IMR-90 (cell line): Measurements from ENCODE around the gene SELP. TPM values are rescaled to one million over a fixed set of nuclear protein-coding genes. Genes with fewer than 3 reads are reported as not detected.

Experiments used
- ATAC-seq: fragments of 200-7000 bp; cut with Tn5 transposase; 2 replicates; pipeline ENCODE4 v1.9.1; 2020; ENCODE audit warnings: low read depth, mild to moderate bottlenecking, moderate library complexity
- BruUV-seq: library from RNA; stranded (reverse); fragments of 400-500 nt; replicated peaks from 2 replicates; lab custom pipeline; 2021; lab: Mats Ljungman, UMichigan
- CTCF ChIA-PET: fragments of 300-600 bp; formaldehyde crosslinking; extraction: SDS; loops from one replicate; lab custom pipeline; 2021; ENCODE audit warnings: antibody characterized with exemption; lab: Yijun Ruan, JAX
- POLR2A ChIA-PET: fragments of 300-600 bp; sonication (Branson Sonifier 250); formaldehyde crosslinking; loops from one replicate; lab custom pipeline; 2022; ENCODE audit warnings: antibody characterized with exemption; ENCODE audit not compliant: unreplicated experiment; lab: Charles Lee
- DNase-seq: peaks from one replicate; pipeline ENCODE4 v3.0.0; 2013
- H2AFZ ChIP-seq: replicated peaks from 2 replicates; pipeline ENCODE3; 2013; ENCODE audit warnings: low read length, mild to moderate bottlenecking; ENCODE audit not compliant: poor library complexity
- H2AK5ac ChIP-seq: 2 replicates; pipeline ENCODE4 v1.6.1; 2013; ENCODE audit warnings: low read depth, low read length, inconsistent platforms
- H2AK9ac ChIP-seq: replicated peaks from 2 replicates; pipeline ENCODE3; 2013; ENCODE audit warnings: mild to moderate bottlenecking, low read depth, low read length, moderate library complexity; ENCODE audit not compliant: poor library complexity
- H2BK120ac ChIP-seq: 2 replicates; pipeline ENCODE4 v1.6.1; 2013; ENCODE audit warnings: low read depth, low read length, inconsistent platforms
- H2BK15ac ChIP-seq: 3 replicates; pipeline ENCODE4 v1.6.1; 2013; ENCODE audit warnings: low read depth, low read length, inconsistent platforms
- H2BK20ac ChIP-seq: 2 replicates; pipeline ENCODE4 v1.6.1; 2013; ENCODE audit warnings: low read depth, mild to moderate bottlenecking, inconsistent platforms, low read length, moderate library complexity
- H2BK5ac ChIP-seq: 2 replicates; pipeline ENCODE4 v1.6.1; 2013; ENCODE audit warnings: mild to moderate bottlenecking, low read depth, low read length, inconsistent platforms; ENCODE audit not compliant: poor library complexity, severe bottlenecking
- H3K14ac ChIP-seq: replicated peaks from 2 replicates; pipeline ENCODE4 v1.6.1; 2013; ENCODE audit warnings: low read depth, low read length, inconsistent platforms
- H3K18ac ChIP-seq: 2 replicates; pipeline ENCODE4 v1.6.1; 2013; ENCODE audit warnings: low read depth, low read length, control low read depth
- H3K23ac ChIP-seq: 2 replicates; pipeline ENCODE4 v1.6.1; 2013; ENCODE audit warnings: low read depth, low read length, inconsistent platforms
- H3K27ac ChIP-seq: 2 replicates; pipeline ENCODE4 v1.5.1; 2013; ENCODE audit warnings: mild to moderate bottlenecking, control low read depth, low read length; ENCODE audit not compliant: insufficient read depth
- H3K27me3 ChIP-seq: 2 replicates; pipeline ENCODE4 v1.6.1; 2013; ENCODE audit warnings: low read length; ENCODE audit not compliant: control insufficient read depth, insufficient read depth
- H3K36me3 ChIP-seq: 2 replicates; pipeline ENCODE4 v1.6.1; 2013; ENCODE audit warnings: low read length, mixed read lengths; ENCODE audit not compliant: control insufficient read depth, insufficient read depth
- H3K4ac ChIP-seq: 2 replicates; pipeline ENCODE4 v1.6.1; 2013; ENCODE audit warnings: low read depth, low read length, inconsistent platforms
- H3K4me1 ChIP-seq: 2 replicates; pipeline ENCODE4 v1.6.1; 2013; ENCODE audit warnings: low read length, mixed read lengths; ENCODE audit not compliant: control insufficient read depth, insufficient read depth
- H3K4me2 ChIP-seq: 2 replicates; pipeline ENCODE4 v1.6.1; 2013; ENCODE audit warnings: low read depth, mild to moderate bottlenecking, control low read depth, low read length, moderate library complexity
- H3K4me3 ChIP-seq: 2 replicates; pipeline ENCODE4 v1.5.1; 2013; ENCODE audit warnings: low read depth, mild to moderate bottlenecking, control low read depth, low read length, moderate library complexity; ENCODE audit not compliant: insufficient read depth
- H3K56ac ChIP-seq: 2 replicates; pipeline ENCODE4 v1.6.1; 2013; ENCODE audit warnings: low read length, inconsistent platforms; ENCODE audit not compliant: insufficient read depth; ENCODE audit errors: extremely low read depth
- H3K79me1 ChIP-seq, 2 experiments: 2 replicates each; pipeline ENCODE4 v1.6.1; 2013; ENCODE audit warnings: low read length in 2 of 2, inconsistent platforms in 1 of 2, low read depth in 1 of 2
- H3K9ac ChIP-seq: 2 replicates; pipeline ENCODE4 v1.6.1; 2013; ENCODE audit warnings: low read depth, low read length, control low read depth
- H3K9me1 ChIP-seq: 2 replicates; pipeline ENCODE4 v1.6.1; 2013; ENCODE audit warnings: low read length, inconsistent platforms; ENCODE audit not compliant: insufficient read depth
- H3K9me3 ChIP-seq: 2 replicates; pipeline ENCODE4 v1.6.1; 2013; ENCODE audit warnings: low read length; ENCODE audit not compliant: control insufficient read depth, insufficient read depth
- H4K20me1 ChIP-seq: 2 replicates; pipeline ENCODE4 v1.6.1; 2013; ENCODE audit warnings: low read length, inconsistent platforms; ENCODE audit not compliant: insufficient read depth
- H4K5ac ChIP-seq: 2 replicates; pipeline ENCODE4 v1.6.1; 2013; ENCODE audit warnings: mild to moderate bottlenecking, low read depth, low read length, control low read depth
- H4K8ac ChIP-seq, 2 experiments: 2 replicates each; pipeline ENCODE4 v1.6.1; 2013; ENCODE audit warnings: low read depth in 2 of 2, low read length in 2 of 2, control low read depth in 1 of 2, inconsistent platforms in 1 of 2
- H4K91ac ChIP-seq: 2 replicates; pipeline ENCODE4 v1.6.1; 2013; ENCODE audit warnings: low read depth, low read length, inconsistent platforms; ENCODE audit not compliant: insufficient read depth
- CEBPB ChIP-seq: IDR thresholded peaks from 2 replicates; pipeline ENCODE4 v1.6.1; 2012; ENCODE audit warnings: low read depth, low read length, improper control_type of control experiment
- MAFK ChIP-seq: IDR thresholded peaks from 2 replicates; pipeline ENCODE4 v1.6.1; 2012; ENCODE audit warnings: low read depth, low read length, improper control_type of control experiment
- MAZ ChIP-seq: IDR thresholded peaks from 2 replicates; pipeline ENCODE4 v1.6.1; 2012; ENCODE audit warnings: low read depth, mild to moderate bottlenecking, low read length, improper control_type of control experiment, moderate library complexity, borderline replicate concordance
- POLR2A ChIP-seq: IDR thresholded peaks from 2 replicates; pipeline ENCODE4 v1.6.1; 2012; ENCODE audit warnings: mild to moderate bottlenecking, low read depth, low read length
- RAD21 ChIP-seq: IDR thresholded peaks from 2 replicates; pipeline ENCODE4 v1.6.1; 2012; ENCODE audit warnings: low read length, improper control_type of control experiment
- RFX5 ChIP-seq: IDR thresholded peaks from 2 replicates; pipeline ENCODE4 v1.8.0; 2012; ENCODE audit warnings: low read depth, mild to moderate bottlenecking, low read length, moderate library complexity
- SMC3 ChIP-seq: fragments of 150-350 bp; IDR thresholded peaks from 2 replicates; pipeline ENCODE4 v1.6.1; 2016; ENCODE audit warnings: low read depth, mild to moderate bottlenecking, antibody characterized with exemption, low read length, moderate library complexity
- WGBS, 2 experiments: methylation state at CpG; one replicate each; pipeline versions ENCODE4 v1.1.5 to v1.1.7; 2013; ENCODE audit warnings: missing lambda C conversion rate in 2 of 2; ENCODE audit not compliant: insufficient read length in 1 of 2; ENCODE audit errors: extremely low coverage in 2 of 2; 5-methylcytosine and 5-hydroxymethylcytosine counted together
- dilution Hi-C: fragments of 300-500 bp; cut with HindIII; formaldehyde crosslinking; loops from one replicate; pipeline ENCODE4 v1.14.3; 2018; ENCODE audit warnings: low sequenced_read_pairs; ENCODE audit not compliant: unreplicated experiment
- in situ Hi-C: fragments of 300-500 bp; cut with MboI; formaldehyde crosslinking; loops from 3 replicates; pipeline ENCODE4 v1.14.3; 2019; ENCODE audit warnings: low sequenced_read_pairs, inconsistent platforms, mixed read lengths
- intact Hi-C: fragments of 100-400 bp; cut with micrococcal nuclease; formaldehyde crosslinking; loops from 2 replicates; pipeline ENCODE4 v1.10.0; 2022
- polyA plus RNA-seq, 3 experiments: library from polyadenylated mRNA; depleted of rRNA; stranded (reverse); fragments of >200 nt; gene quantifications; 2 replicates each; pipeline ENCODE4 v1.2.3, GENCODE V29; 2012; ENCODE audit warnings: low replicate concordance in 1 of 3
- total RNA-seq: library from RNA; depleted of rRNA; stranded (reverse); fragments of >200 nt; gene quantifications from 2 replicates; pipeline ENCODE4 v1.2.3, GENCODE V29; 2012
- TF ChIP-seq, protein P1 (sequence below): fragments of 150-350 bp; IDR thresholded peaks from 2 replicates; pipeline ENCODE4 v1.6.1; 2016; ENCODE audit warnings: low read depth, mild to moderate bottlenecking, low read length, moderate library complexity, borderline replicate concordance

SELP gene
- total and polyA plus RNA-seq, 2 of the 4 experiments (the other 2 are of a cell fraction), result not detected

DNA sequence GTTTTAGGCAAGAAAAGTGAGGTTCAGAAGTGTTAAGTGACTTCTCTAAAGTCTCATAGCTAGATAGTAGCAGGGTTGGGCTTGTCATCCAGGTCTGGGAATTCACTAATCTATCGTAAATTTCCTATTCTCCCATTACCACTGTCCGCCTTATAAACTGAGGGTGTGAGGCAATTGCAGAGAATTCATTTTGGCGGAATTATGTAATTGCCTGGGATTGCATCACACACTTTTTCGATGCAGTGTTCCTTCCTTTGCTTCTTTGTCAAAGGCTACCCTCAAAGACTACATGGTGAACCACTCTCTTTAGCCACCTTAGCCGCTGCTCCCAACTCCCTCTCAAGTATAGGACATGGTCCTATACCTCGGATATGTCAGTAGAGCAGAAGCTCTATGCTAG lies 19.1 kb downstream of the SELP start:
- Histone ChIP-seq H3K9me1 (no peaks in the 10 kb centered on the region), H2BK15ac (no peak overlapping the region), H4K8ac (no peak overlapping the region), H3K79me1 (no peaks in the 10 kb centered on the region), H2BK120ac (no peak overlapping the region), H3K27me3 (no peaks in the 10 kb centered on the region), H2AK9ac (no peak overlapping the region), H3K4me1 (no peaks in the 10 kb centered on the region), H3K4me2 (no peak overlapping the region), H3K56ac (no peak overlapping the region), H3K36me3 (no peaks in the 10 kb centered on the region), H3K4me3 (no peak overlapping the region), H4K5ac (no peak overlapping the region), H3K9me3 (no peaks in the 10 kb centered on the region), H2AFZ (no peak overlapping the region), H2AK5ac (no peak overlapping the region), H4K20me1 (no peaks in the 10 kb centered on the region), H3K14ac (no peak overlapping the region), H3K27ac (no peak overlapping the region), H3K9ac (no peak overlapping the region), H2BK5ac (no peak overlapping the region), H3K4ac (no peak overlapping the region), H4K91ac (no peak overlapping the region), H2BK20ac (no peak overlapping the region), H3K23ac (no peak overlapping the region), H3K18ac (no peak overlapping the region)
- ChIA-PET CTCF (no interaction called here), POLR2A (no interaction called here)
- in situ Hi-C loops, result no loop called here
- dilution Hi-C loops, result no loop called here
- intact Hi-C loops, result no loop called here
- no CpG with 5 or more reads among the region's 6 CpGs for WGBS, 2 experiments
- DNase-seq (no peak), ATAC-seq (no peak)
- TF ChIP-seq SMC3 (no peak), RAD21 (no peak), RFX5 (no peak), CEBPB (0 out of 2 replicates have a peak, but pooled peaks have one; percentile 41), MAZ (no peak), MAFK (no peak), POLR2A (no peak)
- TF ChIP-seq, protein P1, sequence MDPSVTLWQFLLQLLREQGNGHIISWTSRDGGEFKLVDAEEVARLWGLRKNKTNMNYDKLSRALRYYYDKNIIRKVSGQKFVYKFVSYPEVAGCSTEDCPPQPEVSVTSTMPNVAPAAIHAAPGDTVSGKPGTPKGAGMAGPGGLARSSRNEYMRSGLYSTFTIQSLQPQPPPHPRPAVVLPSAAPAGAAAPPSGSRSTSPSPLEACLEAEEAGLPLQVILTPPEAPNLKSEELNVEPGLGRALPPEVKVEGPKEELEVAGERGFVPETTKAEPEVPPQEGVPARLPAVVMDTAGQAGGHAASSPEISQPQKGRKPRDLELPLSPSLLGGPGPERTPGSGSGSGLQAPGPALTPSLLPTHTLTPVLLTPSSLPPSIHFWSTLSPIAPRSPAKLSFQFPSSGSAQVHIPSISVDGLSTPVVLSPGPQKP, result no peak
- BruUV-seq, result no TSS peak
